ENCODE results near the gene NBEA.

DNA sequence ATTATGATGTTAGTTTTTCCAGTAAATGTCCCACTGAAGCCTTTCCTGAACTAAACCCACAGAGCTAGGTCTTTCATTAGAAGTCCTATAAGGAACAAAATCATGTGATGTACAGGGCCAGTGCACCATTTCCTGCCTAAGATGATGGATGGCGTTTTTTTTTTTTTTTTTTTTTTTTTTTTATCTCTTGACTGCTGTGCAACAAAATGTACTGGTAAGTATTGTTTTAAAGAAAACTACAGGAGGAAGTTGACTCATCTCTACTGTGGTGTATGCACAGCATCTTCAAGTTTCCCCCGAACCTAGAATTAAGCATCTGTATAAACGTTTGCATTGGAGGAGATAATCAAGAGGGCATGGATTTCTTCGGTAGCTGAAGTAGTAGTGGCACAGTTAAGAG lies 197.5 kb downstream of the NBEA start:
- TF ChIP-seq NFIC (IDR thresholded peaks at IDR 0.05) (no peak), TAF1 (IDR thresholded peaks at IDR 0.05; ENCODE audit: low read depth) (no peak), CREB1 (IDR thresholded peaks at IDR 0.05; ENCODE audit: low read depth) (no peak), EP300 (IDR thresholded peaks at IDR 0.05; ENCODE audit: borderline replicate concordance) (no peak)
- TF ChIP-seq, protein P1, sequence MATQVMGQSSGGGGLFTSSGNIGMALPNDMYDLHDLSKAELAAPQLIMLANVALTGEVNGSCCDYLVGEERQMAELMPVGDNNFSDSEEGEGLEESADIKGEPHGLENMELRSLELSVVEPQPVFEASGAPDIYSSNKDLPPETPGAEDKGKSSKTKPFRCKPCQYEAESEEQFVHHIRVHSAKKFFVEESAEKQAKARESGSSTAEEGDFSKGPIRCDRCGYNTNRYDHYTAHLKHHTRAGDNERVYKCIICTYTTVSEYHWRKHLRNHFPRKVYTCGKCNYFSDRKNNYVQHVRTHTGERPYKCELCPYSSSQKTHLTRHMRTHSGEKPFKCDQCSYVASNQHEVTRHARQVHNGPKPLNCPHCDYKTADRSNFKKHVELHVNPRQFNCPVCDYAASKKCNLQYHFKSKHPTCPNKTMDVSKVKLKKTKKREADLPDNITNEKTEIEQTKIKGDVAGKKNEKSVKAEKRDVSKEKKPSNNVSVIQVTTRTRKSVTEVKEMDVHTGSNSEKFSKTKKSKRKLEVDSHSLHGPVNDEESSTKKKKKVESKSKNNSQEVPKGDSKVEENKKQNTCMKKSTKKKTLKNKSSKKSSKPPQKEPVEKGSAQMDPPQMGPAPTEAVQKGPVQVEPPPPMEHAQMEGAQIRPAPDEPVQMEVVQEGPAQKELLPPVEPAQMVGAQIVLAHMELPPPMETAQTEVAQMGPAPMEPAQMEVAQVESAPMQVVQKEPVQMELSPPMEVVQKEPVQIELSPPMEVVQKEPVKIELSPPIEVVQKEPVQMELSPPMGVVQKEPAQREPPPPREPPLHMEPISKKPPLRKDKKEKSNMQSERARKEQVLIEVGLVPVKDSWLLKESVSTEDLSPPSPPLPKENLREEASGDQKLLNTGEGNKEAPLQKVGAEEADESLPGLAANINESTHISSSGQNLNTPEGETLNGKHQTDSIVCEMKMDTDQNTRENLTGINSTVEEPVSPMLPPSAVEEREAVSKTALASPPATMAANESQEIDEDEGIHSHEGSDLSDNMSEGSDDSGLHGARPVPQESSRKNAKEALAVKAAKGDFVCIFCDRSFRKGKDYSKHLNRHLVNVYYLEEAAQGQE (IDR thresholded peaks at IDR 0.05; ENCODE audit: low read depth): no peak
- TF ChIP-seq, protein P2, sequence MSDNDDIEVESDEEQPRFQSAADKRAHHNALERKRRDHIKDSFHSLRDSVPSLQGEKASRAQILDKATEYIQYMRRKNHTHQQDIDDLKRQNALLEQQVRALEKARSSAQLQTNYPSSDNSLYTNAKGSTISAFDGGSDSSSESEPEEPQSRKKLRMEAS (IDR thresholded peaks at IDR 0.05): no peak

Data from Ishikawa (cell line).